Stimulated activated CD8-positive, alpha-beta memory T cell treated with anti-CD3 and anti-CD28 coated beads, Interleukin-7, amount 100 ng/mL, for 24 hours (primary cell): Measurements from ENCODE around the gene RAB3GAP2.
"Not testable (repeated sequence)": the region's sequence is repeated elsewhere in the genome, so short reads cannot be mapped to it uniquely, and the experiment has no call there.

Experiments used
- DNase-seq: peaks from one replicate; pipeline ENCODE4 v3.0.0-alpha.2; 2020; ENCODE audit warnings: low read depth

RAB3GAP2 gene

DNA sequence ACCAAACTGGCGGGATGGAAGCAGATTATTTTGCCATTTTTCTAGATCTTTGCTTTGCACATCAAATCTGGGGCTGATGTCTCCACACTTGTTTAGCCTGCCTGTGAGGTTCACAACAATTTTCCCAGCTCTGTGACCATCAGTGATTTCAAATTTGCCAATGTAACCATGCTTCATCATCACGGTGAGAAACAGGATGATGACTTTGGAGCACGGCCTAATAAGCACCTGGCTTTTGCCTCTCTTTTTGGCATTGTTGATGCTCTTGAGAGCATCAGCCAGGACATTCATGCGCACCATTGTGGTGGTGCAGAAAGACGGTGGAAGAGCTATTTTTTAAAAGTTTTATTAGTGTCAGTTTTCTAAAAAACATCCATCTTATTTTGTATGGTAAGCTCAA is 128.2 kb downstream of the RAB3GAP2 start:
- no peak for DNase-seq

DNA sequence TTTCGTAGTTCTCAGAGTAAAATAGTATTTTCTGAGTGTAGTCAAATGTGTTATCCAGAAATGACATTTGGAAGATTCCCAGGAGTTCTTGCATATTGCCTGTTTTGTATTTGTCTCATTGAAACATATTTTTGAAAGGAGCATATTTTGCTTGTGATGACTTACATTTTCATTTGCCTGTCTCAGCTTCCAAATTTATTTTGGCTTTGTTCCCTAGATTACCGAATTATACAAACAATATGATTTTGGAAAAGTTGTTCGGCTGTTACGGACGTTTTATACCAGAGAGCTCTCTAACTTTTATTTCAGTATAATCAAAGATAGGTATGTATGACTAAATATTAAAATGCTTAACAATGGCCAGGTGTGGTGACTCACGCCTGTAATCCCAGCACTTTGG is 132.3 kb downstream of the RAB3GAP2 start:
- DNase-seq: no peak

- no peak for DNase-seq
Measured at GRCh38 chr1:220137019-220137786, 135.1 kb downstream of the RAB3GAP2 start.

GRCh38 chr1:220135755-220136154 is 136.5 kb downstream of the RAB3GAP2 start:
- DNase-seq: no peak

DNA sequence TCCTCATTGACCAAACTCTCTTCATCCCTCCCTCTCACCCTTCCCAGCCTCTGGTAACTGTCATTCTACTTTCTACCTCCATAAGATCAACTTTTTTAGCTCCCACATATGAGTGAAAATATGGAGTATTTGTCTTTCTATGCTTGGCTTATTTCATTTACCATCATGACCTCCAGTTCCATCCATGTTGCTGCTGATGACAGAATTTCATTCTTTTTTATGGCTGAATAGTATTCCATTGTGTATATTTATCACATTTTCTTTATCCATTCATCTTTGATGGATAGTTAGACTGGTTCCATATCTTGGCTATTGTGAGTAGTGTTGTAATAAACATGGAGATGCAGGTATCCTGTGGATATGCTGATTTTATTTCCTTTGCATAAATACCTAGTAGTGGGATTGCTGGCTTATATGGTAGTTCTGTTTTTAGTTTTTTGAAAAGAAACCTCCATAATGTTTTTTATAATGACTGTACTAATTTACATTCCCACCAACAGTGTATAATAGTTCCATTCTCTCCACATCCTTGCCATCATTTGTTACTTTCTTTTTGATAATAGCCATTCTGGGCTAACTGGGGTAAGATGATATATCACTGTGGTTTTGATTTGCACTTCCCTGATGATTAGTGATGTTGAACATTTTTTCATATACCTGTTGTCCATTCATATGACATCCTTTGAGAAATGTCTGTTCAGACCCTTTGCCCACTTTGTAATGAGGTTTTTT is 142.6 kb downstream of the RAB3GAP2 start:
- no peak for DNase-seq

DNA sequence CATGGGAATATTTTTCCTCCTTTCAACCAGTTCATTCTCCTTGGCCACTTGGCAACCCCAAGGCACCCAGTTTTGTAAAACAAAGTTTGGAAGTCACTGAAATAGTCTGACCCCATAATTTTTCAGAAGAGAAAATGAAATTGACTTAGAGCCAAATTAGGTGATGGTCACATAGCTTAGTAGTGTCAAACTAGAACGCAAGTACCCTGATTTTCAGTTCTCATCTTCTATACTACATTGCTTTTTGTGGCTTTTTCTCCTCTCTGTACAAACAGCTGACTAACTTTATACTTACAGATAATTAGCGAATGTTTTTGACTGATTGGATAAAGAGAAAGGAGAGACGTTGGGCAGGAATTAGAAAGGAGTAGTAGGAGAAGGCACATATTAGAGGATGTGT is 145.2 kb downstream of the RAB3GAP2 start:
- DNase-seq: no peak

DNA sequence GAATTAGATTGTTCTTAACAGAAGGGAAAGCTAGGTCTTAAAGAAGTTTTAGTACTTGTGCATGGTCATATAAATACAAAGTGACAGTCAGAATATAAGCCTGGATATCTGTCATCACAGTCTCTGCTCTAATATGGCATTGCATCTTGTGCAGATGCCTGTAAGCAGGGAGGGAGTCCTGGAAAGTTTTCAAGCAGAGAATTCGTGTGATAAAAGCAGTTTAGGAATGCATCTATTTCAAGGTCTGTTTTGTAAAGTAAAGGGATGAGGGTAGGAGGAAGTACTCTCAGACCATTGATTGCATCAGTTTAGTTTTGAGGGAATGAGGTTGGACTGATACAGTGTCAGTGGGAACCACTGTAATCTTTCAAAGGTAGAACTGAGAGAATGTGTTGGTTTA is 147.7 kb downstream of the RAB3GAP2 start:
- DNase-seq: no peak

GRCh38 chr1:220123889-220124288 is 148.4 kb downstream of the RAB3GAP2 start:
- DNase-seq: no peak

DNA sequence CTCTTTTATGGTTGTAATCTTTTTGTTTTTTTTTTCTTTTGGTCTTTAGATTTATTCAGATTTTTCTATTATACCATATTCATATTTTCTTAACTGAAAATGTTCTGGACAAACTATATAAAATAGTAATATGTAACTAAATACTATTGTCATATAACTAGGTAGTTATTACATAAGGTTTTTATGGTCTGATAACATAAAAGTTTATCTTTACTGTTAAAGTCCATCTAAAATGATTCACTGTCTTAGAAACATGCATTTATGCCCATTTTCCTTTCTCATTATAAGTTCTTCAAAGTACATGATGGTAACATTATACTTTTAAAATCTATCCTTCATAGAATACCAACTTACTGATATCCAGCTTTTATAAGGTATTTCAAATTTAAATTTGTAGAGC is 149.2 kb downstream of the RAB3GAP2 start:
- no peak for DNase-seq

DNA sequence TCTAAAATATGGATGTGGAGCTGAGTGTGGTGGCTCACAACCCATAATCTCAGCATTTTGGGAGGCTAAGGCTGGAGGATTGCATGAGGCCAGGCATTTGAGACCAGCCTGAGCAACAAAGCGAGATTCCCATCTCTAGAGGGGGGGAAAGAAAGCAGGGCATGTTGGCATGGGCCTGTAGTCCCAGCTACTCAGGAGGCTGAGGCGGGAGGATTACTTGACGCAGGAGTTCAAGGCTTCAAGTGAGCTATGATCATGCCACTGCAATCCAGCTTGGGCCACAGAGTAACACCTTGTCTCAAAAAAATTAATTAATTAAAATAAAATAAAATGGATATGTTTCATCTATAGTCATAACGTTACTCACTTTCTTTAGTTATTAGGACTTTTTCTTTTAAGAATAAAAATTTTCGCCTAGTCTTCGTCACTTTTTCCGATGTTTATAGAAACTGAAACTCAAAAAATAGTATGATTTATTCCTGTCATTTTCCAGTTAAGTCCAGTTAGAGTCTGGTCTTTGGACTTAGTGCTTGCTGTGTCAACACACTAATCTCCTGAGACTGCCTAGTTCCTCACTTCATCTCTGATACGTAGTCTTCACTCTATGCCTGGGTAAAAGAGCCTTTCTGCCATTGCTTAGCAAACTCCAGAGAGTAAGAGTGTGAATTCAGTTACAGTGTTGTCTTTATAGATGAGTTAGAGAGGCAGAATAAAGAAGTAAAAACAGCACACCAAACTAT is 150.3 kb downstream of the RAB3GAP2 start:
- no peak for DNase-seq

- no peak for DNase-seq
Measured at GRCh38 chr1:220119043-220119512, 153.2 kb downstream of the RAB3GAP2 start.

GRCh38 chr1:220113136-220113695 is 159.0 kb downstream of the RAB3GAP2 start:
- no peak for DNase-seq

DNA sequence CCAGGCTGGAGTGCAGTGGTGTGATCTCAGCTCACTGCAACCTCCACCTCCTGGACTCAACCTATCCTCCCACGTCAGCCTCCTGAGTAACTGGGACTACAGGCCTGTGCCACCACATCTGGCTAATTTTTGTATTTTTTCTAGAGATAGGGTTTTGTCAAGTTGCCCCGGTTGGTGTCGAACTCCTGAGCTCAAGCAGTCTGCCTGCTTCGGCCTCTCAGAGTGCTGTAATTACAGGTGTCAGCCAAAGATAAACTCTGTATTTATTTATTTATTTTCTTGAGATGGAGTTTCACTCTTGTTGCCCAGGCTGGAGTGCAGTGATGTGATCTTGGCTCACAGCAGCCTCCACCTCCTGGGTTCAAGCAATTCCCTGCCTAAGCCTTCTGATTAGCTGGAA is 159.7 kb downstream of the RAB3GAP2 start:
- not testable (repeated sequence) for DNase-seq

DNA sequence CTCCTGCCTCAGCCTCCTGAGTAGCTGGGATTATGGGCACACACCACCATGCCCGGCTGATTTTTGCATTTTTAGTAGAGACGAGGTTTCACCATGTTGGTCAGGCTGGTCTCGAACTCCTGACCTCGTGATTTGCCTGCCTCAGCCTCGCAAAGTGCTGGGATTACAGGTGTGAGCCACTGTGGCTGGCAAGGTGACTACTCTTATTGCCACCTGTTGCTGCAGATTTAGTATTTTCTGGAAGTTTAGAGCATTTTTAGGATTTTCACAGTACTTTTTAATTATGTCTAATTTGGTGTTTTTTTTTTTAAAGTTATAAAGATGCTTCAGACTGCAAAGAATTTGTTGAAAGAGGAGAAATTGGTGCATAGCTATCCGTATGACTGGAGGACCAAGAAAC is 161.8 kb downstream of the RAB3GAP2 start:
- not testable (repeated sequence) for DNase-seq

DNA sequence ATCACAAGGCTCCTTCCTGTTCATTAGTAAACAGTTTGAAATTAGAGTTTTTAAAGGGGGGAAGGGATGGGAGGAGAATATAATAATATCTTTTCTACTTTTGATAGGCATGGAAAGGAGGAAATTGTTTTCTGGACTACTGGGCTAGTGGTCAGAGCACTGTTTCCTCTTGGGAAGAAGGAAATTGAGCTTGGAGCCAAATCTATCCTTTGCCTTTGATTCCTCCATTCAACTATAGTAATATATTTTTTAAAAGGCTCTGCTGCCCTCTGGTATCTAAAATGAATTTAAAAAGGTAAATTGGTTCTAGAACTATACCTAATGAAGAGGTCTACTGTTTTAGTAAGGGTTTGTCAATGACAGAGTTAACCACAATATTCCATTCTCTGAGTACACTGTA is 172.4 kb downstream of the RAB3GAP2 start:
- DNase-seq: no peak
